Kidney epithelial cell (primary cell): ENCODE results near the gene AQP6. TPM values are rescaled to one million over a fixed set of nuclear protein-coding genes. Genes with fewer than 3 reads are reported as not detected.
"Not testable (repeated sequence)": the region's sequence is repeated elsewhere in the genome, so short reads cannot be mapped to it uniquely, and the experiment has no call there.

Experiments
- DNase-seq: peaks from one replicate; pipeline ENCODE4 v3.0.0-alpha.2; 2010; ENCODE audit warnings: low read depth
- H3K27me3 ChIP-seq: 2 replicates; pipeline ENCODE4 v1.6.0; 2011; ENCODE audit warnings: low read length; ENCODE audit not compliant: control insufficient read depth, insufficient read depth
- H3K36me3 ChIP-seq: 2 replicates; pipeline ENCODE4 v1.5.1; 2011; ENCODE audit warnings: low read length; ENCODE audit not compliant: control insufficient read depth, insufficient read depth
- H3K4me3 ChIP-seq: 2 replicates; pipeline ENCODE4 v1.5.1; 2011; ENCODE audit warnings: low read depth, mild to moderate bottlenecking, control low read depth, low read length
- total RNA-seq: library from RNA; depleted of rRNA; stranded (reverse); fragments of >200 nt; gene quantifications from 2 replicates; pipeline ENCODE4 v1.2.3, GENCODE V29; 2015
- TF ChIP-seq, protein P1 (sequence below): IDR thresholded peaks from 2 replicates; pipeline ENCODE4 v1.5.1; 2011; ENCODE audit warnings: mild to moderate bottlenecking, moderate library complexity, low read length, control low read depth, inconsistent platforms; ENCODE audit not compliant: insufficient read depth, poor library complexity, severe bottlenecking

Gene AQP6
- total RNA-seq, 1 donor from 2014 or later, result not detected

DNA sequence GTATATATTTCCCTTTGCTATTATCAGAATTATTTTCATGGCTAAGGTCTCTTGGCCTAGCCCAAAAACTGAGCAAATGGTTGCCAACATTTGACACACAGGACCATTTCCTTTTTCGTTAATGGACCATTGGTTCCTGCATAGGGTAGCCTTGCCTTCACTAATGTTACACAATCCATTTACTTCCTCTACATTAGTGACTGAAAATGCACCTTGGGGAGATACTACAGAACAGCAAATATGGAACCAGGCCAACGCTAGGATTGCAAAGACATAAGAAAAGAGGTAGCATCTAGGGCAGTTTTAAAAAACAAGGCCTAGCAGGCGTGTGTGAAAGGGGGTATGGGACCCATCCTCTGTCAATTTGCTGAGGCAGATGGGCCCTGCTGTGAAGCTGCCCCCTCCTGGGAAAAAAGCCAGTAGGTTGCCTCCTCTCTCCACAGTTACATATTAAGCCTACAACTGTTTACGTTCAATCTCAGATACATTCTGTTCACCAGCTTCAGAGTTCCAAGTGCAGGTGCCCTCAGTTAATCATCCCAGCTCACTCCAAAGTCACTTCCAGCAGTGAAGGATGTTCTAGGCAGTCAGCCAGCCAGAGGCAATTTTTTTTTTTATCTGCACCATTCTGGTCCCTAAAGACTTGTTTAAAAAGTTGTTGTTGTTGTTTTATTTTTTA lies 15.0 kb downstream of the AQP6 start:
- peaks cover 4% of the 10 kb centered on the region for H3K36me3 ChIP-seq
- TF ChIP-seq, protein P1, sequence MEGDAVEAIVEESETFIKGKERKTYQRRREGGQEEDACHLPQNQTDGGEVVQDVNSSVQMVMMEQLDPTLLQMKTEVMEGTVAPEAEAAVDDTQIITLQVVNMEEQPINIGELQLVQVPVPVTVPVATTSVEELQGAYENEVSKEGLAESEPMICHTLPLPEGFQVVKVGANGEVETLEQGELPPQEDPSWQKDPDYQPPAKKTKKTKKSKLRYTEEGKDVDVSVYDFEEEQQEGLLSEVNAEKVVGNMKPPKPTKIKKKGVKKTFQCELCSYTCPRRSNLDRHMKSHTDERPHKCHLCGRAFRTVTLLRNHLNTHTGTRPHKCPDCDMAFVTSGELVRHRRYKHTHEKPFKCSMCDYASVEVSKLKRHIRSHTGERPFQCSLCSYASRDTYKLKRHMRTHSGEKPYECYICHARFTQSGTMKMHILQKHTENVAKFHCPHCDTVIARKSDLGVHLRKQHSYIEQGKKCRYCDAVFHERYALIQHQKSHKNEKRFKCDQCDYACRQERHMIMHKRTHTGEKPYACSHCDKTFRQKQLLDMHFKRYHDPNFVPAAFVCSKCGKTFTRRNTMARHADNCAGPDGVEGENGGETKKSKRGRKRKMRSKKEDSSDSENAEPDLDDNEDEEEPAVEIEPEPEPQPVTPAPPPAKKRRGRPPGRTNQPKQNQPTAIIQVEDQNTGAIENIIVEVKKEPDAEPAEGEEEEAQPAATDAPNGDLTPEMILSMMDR, result no peak
- no peak overlapping the region for H3K4me3 ChIP-seq
- H3K27me3 ChIP-seq, result no peaks in the 10 kb centered on the region
- DNase-seq, result no peak

DNA sequence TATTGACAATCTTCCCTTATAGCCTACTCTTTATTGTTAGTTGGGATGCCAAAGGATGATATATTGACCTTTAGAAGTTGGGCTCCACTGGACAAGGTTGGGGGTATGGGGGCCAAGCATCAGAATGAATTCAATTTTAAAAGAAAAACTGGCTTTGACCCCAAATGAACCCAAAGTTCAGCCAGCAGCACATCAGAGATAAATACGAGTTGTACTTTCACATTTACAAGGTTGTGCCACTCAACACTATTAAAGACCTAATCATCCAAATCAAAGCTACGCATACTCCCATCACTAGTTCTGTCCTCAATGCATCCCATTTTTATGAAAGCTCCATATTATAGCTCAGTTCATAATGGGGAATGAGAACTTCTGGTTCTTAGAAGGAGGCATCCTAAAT lies 16.7 kb downstream of the AQP6 start:
- not testable (repeated sequence) for H3K36me3 ChIP-seq, H3K4me3 ChIP-seq

DNA sequence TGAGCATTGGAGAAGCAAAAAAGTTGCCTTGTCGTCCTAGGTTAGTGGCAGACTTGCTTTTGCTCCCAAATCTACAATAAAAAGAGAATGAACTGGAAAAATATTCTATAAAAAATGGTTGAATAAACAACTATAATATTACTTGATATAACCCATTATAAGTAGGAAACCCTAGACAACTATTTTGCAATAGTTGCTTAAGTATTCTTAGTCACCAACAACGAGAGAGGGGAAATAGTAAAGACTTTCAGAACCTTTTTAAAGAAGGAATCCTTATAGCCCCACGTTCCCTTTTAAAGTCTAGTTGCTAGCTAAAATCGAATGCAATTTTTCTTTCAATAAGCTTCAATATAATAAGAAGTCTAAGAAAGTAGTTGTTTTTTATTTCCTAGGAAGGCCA lies 17.5 kb downstream of the AQP6 start:
- TF ChIP-seq, protein P1, result no peak
- H3K4me3 ChIP-seq, result no peak overlapping the region
- no peaks in the 10 kb centered on the region for H3K27me3 ChIP-seq
- H3K36me3 ChIP-seq, result peaks cover 5% of the 10 kb centered on the region
- no peak for DNase-seq

More for the DNA sequence above, 16.7 kb downstream of the AQP6 start:
- not testable (repeated sequence) for H3K27me3 ChIP-seq, DNase-seq

DNA sequence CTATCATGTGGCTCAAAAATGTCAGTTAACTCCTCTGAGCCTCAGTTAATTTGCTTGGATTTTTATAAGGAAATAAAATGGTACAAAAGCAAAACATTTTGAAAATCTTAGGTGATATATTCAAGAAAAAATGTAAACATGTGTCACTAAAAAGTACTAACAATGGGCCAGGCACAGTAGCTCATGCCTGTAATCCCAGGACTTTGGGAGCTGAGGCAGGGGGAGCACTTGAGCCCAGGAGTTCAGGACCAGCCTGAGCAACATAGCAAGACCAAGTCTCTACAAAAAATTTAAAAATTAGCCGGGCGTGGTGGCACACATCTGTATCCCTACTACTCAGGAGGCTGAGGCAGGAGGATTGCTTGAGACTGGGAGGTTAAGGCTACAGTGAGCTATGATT lies 25.7 kb downstream of the AQP6 start:
- no peaks in the 10 kb centered on the region for H3K36me3 ChIP-seq
- no peaks in the 10 kb centered on the region for H3K27me3 ChIP-seq
- H3K4me3 ChIP-seq, result no peak overlapping the region
- TF ChIP-seq, protein P1, result no peak
- no peak for DNase-seq

DNA sequence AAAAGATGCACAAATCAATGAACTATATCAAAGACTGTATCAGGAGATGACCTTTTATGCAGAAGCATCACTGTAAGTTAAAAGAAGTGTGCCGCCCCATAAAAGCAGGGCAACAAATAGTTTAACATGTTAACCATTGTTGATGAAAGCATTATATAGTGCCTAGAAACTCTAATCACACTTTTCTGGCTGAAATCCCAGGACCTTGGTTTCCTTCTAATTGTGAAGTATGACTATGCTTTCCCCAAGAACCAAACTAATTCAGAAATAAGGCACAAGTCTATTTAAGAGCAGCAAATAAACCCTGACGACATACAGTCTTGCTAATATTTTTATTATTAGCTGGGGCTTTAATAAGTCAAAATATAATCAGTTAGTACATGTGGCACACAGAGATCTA lies 30.8 kb downstream of the AQP6 start:
- no peak for DNase-seq
- Histone ChIP-seq H3K4me3 (no peak overlapping the region), H3K36me3 (no peaks in the 10 kb centered on the region), H3K27me3 (no peaks in the 10 kb centered on the region)
- TF ChIP-seq, protein P1, result no peak

DNA sequence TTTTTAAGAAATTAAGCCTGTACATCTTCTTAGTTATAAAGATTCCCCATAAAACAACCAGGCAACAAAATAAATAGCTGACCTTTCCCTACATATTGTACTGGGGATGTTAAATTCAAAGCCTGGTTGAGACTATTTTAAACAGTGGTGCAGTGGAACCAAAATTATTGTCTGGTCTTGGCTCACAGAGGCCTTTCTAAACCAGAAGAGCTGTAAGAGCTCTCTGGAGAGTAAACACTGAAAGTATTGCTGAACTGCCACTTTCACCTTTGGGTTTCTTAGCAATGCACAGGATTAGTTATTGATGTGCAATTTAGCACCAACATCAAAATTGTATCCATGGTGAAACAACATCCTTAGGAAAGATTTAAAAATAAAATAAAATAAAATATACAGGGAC lies 31.9 kb downstream of the AQP6 start:
- no peak overlapping the region for H3K4me3 ChIP-seq
- H3K36me3 ChIP-seq, result no peaks in the 10 kb centered on the region
- no peaks in the 10 kb centered on the region for H3K27me3 ChIP-seq
- TF ChIP-seq, protein P1, result no peak
- DNase-seq, result no peak
